IPS-18a (cell line): Measurements from ENCODE around the gene HOXB3.

ENCODE experiments used
- H3K27ac ChIP-seq: one replicate; pipeline ENCODE4 v1.5.1; 2013; ENCODE audit warnings: low read length
- H3K27me3 ChIP-seq: one replicate; pipeline ENCODE4 v1.6.1; 2013; ENCODE audit warnings: mild to moderate bottlenecking, low read length; ENCODE audit not compliant: control insufficient read depth, insufficient read depth
- H3K36me3 ChIP-seq: one replicate; pipeline ENCODE4 v1.6.1; 2013; ENCODE audit warnings: low read depth, low read length; ENCODE audit not compliant: control insufficient read depth
- H3K4me1 ChIP-seq: one replicate; pipeline ENCODE4 v1.6.1; 2013; ENCODE audit warnings: low read depth, low read length; ENCODE audit not compliant: control insufficient read depth
- H3K4me3 ChIP-seq: one replicate; pipeline ENCODE4 v1.5.1; 2013; ENCODE audit warnings: low read length
- H3K9ac ChIP-seq: one replicate; pipeline ENCODE4 v1.6.1; 2013; ENCODE audit warnings: mild to moderate bottlenecking, low read length, moderate library complexity
- H3K9me3 ChIP-seq: one replicate; pipeline ENCODE4 v1.6.1; 2013; ENCODE audit warnings: low read depth, low read length; ENCODE audit not compliant: control insufficient read depth

The HOXB3 gene

GRCh38 chr17:48565022-48565554 lies 25.0 kb downstream of the HOXB3 start:
- no peak overlapping the region for H3K9ac ChIP-seq
- H3K36me3 ChIP-seq, result no peaks in the 10 kb centered on the region
- H3K27ac ChIP-seq, result no peak overlapping the region
- H3K27me3 ChIP-seq, result peaks cover 100% of the 10 kb centered on the region
- H3K9me3 ChIP-seq, result no peaks in the 10 kb centered on the region
- no peak overlapping the region for H3K4me3 ChIP-seq
- peaks cover 4% of the 10 kb centered on the region for H3K4me1 ChIP-seq

DNA sequence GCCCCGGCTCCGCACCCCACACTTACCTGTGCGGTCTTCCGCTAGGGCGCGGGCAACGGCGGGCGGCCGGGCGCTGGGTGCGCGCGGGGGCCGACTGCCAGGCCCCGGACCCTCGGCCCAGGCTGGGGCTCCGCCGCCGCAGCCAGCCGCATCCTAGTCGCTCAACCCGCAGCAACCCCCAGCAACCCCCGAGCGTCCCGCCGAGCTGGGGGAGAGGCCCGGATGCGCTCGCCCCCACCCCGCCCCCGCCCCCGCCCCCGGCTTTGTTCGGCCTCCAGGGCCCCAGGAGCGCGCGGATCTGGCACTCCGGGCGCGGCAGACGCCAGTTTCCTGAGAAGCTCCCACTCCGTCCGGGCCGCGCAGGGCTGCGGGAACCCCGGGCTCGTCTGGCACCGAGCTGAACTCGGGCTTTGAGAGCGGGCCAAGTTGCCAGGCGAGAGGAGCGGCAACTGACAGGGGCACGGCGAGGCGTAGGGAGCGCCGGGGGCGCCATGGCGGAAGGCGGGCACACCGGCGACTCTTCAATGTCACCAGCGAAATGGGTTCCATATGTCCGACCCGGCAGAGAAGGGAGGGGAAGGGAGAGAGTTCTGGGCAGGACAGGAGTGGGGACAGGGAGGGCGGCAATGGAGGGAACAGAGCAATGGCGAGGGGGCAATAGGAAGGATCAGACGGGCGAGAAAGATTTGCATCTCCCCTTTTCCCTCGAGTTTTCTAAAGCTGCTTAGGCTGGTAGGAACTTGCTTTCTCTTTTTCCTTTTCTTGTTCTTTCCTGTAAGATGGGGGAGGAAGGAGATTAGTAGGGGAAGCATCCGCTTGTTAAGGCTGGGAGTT lies 25.6 kb downstream of the HOXB3 start:
- H3K27me3 ChIP-seq, result peaks cover 100% of the 10 kb centered on the region

GRCh38 chr17:48563867-48564187 lies 26.2 kb downstream of the HOXB3 start:
- Histone ChIP-seq H3K4me3 (no peak overlapping the region), H3K9me3 (no peaks in the 10 kb centered on the region), H3K36me3 (no peaks in the 10 kb centered on the region), H3K27ac (no peak overlapping the region), H3K9ac (no peak overlapping the region), H3K4me1 (peaks cover 4% of the 10 kb centered on the region), H3K27me3 (peaks cover 100% of the 10 kb centered on the region)

More for the DNA sequence above, 25.6 kb downstream of the HOXB3 start:
- no peaks in the 10 kb centered on the region for H3K9me3 ChIP-seq
- H3K9ac ChIP-seq, result no peak overlapping the region
- no peaks in the 10 kb centered on the region for H3K36me3 ChIP-seq
- peaks cover 4% of the 10 kb centered on the region for H3K4me1 ChIP-seq
- H3K27ac ChIP-seq, result no peak overlapping the region
- H3K4me3 ChIP-seq, result no peak overlapping the region

DNA sequence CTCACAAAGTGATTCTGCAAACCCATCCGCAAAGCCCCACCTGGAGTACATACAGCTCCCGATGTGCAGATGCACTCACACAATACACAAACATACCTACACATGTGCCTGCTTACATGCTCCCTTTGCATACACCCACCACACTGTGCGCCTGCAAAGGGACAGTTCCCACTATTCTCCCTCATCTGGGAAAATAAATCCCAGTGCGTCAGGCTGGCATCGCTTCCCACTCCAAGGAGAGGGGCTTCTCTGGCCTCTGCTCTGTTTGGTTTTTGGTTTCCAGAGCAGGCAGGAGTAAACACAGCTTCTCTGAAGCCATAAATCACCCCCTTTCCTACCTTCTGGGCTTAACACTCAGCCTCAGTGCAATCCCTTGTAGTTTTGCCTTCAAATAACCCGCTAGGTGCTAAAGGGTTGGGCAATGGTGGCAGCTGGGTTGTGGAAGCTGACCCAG lies 26.6 kb downstream of the HOXB3 start:
- Histone ChIP-seq H3K9me3 (no peaks in the 10 kb centered on the region), H3K27me3 (peaks cover 100% of the 10 kb centered on the region), H3K36me3 (no peaks in the 10 kb centered on the region), H3K4me3 (no peak overlapping the region), H3K27ac (no peak overlapping the region), H3K4me1 (peaks cover 4% of the 10 kb centered on the region), H3K9ac (no peak overlapping the region)

- Histone ChIP-seq H3K27ac (no peak overlapping the region), H3K27me3 (peaks cover 100% of the 10 kb centered on the region), H3K36me3 (no peaks in the 10 kb centered on the region), H3K4me1 (peaks cover 4% of the 10 kb centered on the region), H3K9me3 (no peaks in the 10 kb centered on the region), H3K9ac (no peak overlapping the region), H3K4me3 (no peak overlapping the region)
Observed at GRCh38 chr17:48562934-48563333, 27.1 kb downstream of the HOXB3 start.

- Histone ChIP-seq H3K27ac (no peak overlapping the region), H3K36me3 (no peaks in the 10 kb centered on the region), H3K27me3 (peaks cover 100% of the 10 kb centered on the region), H3K4me3 (no peak overlapping the region), H3K9ac (no peak overlapping the region), H3K4me1 (no peaks in the 10 kb centered on the region), H3K9me3 (no peaks in the 10 kb centered on the region)
Observed at GRCh38 chr17:48561884-48562810, 27.9 kb downstream of the HOXB3 start.

- H3K4me1 ChIP-seq, result no peaks in the 10 kb centered on the region
- H3K27ac ChIP-seq, result no peak overlapping the region
- peaks cover 100% of the 10 kb centered on the region for H3K27me3 ChIP-seq
- no peak overlapping the region for H3K4me3 ChIP-seq
- no peaks in the 10 kb centered on the region for H3K9me3 ChIP-seq
- H3K36me3 ChIP-seq, result no peaks in the 10 kb centered on the region
- no peak overlapping the region for H3K9ac ChIP-seq
Observed at GRCh38 chr17:48559840-48560817, 29.9 kb downstream of the HOXB3 start.

DNA sequence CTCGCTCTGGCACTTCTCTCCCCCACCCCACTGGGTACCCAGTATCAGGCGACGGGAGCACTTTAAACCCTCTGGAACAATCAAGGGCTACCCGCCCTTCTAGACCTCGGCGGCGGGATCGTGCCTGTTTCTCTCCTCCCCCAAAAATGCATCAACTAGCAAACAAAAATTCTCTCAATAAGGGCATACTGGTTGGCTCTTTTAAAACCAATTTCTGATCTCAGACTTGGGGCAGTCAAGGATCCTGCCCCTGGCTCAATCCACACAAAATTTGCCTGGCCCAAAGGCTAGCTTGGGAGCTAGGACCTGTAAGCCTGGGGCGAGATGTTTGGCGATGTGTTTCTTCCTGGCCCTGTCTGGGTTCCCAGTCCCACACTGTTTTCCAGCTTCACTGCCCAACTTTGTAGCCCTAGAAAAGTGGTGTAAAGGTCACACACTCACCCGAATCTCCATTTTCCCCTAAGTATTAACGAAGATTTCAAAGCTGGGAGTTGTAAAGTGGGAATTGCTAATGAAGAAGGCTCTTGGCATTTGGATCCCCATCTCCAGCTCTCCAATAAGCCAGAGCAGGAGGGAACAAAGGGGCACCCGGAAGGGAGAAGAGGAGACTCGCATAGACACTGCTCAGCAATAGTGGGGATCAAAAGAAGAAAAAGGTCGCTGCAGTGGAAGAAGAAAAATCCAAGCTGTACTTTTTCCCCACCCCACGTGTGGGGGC lies 30.8 kb downstream of the HOXB3 start:
- Histone ChIP-seq H3K27me3 (peaks cover 100% of the 10 kb centered on the region), H3K4me1 (no peaks in the 10 kb centered on the region), H3K9ac (no peak overlapping the region)

GRCh38 chr17:48558831-48559121 lies 31.3 kb downstream of the HOXB3 start:
- H3K9me3 ChIP-seq, result no peaks in the 10 kb centered on the region
- H3K9ac ChIP-seq, result no peak overlapping the region
- H3K4me3 ChIP-seq, result no peak overlapping the region
- no peaks in the 10 kb centered on the region for H3K4me1 ChIP-seq
- peaks cover 100% of the 10 kb centered on the region for H3K27me3 ChIP-seq
- H3K36me3 ChIP-seq, result no peaks in the 10 kb centered on the region
- H3K27ac ChIP-seq, result no peak overlapping the region

More for the DNA sequence above, 30.8 kb downstream of the HOXB3 start:
- H3K9me3 ChIP-seq, result no peaks in the 10 kb centered on the region
- H3K36me3 ChIP-seq, result no peaks in the 10 kb centered on the region
- no peak overlapping the region for H3K4me3 ChIP-seq
- no peak overlapping the region for H3K27ac ChIP-seq

- no peak overlapping the region for H3K4me3 ChIP-seq
- no peak overlapping the region for H3K27ac ChIP-seq
- no peaks in the 10 kb centered on the region for H3K9me3 ChIP-seq
- no peak overlapping the region for H3K9ac ChIP-seq
- peaks cover 100% of the 10 kb centered on the region for H3K27me3 ChIP-seq
- H3K4me1 ChIP-seq, result no peaks in the 10 kb centered on the region
- H3K36me3 ChIP-seq, result no peaks in the 10 kb centered on the region
Observed at GRCh38 chr17:48558057-48558830, 31.8 kb downstream of the HOXB3 start.
